MV-4-11 (cell line): ENCODE data around the gene PTCD3.

ENCODE experiments used
- DNase-seq: peaks from one replicate; lab custom pipeline; 2025; lab: John Stamatoyannopoulos, UW

PTCD3 gene

DNA sequence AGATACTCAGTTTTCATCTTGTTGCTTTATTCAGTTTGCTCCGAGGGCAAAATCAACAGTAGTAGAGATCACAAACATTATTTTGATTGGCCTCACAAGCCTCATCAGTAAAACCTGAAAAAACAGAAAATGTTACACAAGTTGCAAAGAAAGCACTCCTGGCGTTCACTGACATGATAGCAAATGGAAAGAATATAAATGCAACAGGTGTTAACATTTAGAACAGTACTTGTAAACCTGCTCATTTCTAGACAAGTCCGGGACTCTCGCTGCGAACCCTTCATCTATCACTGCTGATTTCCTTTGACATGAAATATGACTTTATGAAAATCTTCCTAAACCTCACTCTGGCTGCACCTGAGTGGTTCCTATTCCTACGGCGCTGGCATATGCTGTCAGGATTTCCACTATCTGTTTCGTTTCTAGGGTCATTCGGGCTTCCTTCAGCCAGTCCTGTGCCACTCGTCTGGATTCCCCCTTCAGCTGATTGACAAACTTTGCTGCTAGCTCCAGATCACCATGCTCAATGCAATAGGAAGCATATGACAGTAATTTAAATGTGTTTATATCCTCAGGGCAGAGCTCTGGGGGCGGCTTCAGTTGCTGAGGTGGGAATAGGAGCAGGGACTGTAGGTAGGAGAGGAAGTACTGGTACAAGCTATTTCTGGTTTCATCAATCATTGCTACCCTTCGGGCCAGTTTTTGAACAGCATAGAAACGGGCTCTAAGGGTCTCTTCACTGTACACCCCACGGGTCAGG lies 38.1 kb downstream of the PTCD3 start:
- no peak for DNase-seq

DNA sequence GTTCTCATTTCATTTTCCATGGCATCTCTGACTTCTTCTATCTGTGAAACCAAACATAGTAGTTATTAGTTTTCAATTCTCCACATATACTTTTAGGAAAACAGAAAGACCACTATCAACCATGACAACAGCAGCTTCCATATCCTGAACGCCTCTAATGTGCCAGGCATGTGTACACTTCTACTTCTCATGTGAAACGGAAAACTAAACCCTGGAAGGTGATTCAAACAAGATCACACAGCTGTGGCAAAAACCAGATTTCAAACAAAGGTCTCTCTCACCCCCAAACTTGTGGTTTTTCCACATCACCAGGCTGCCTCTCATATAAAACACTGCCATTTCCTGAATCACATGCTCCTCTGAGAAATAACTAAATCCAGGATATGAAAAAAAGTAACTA lies 41.8 kb downstream of the PTCD3 start:
- DNase-seq: no peak

DNA sequence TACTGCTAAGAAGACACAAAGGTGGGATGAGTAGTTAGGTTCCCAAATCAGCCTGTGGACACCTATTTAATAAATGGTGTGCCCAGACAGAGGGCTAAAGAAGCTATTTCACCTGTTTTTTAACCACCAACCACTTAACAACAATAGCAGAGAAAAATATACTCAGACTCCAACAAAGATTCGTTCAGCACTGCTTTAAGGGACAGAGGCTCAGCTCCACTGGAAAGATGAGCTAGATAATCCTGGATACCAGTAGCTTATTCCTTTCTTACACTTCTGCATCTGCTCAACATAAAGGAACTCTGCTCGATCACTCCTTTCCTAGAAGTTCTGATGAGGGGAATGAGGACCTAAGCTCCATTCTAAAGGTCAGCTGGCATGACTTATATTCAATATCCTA lies 44.5 kb downstream of the PTCD3 start:
- DNase-seq: no peak

DNA sequence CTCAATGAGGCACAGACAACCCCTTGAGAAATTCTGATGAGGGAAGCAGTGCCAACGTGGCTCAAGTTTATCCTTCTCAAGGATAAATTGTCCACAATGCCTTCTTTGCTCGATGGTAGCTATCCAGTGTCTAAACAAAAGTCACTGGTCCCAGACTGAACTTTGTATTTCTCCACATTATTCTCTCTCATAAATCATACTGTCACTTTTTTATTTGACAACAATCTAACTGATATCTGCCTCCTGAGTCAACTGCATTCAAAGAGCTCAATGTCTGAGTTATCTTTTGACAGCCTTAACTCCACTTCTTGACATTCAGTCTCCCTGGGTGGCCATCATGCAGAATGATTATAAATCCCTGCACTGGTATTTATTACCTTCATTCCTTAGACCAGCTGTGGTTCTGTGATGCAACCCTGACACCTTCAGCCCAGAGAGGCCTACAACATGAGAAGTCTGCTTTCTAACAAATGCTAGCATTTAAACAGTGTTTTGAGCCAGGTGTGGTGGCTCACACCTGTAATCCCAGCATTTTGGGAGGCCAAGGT lies 51.0 kb downstream of the PTCD3 start:
- no peak for DNase-seq

DNA sequence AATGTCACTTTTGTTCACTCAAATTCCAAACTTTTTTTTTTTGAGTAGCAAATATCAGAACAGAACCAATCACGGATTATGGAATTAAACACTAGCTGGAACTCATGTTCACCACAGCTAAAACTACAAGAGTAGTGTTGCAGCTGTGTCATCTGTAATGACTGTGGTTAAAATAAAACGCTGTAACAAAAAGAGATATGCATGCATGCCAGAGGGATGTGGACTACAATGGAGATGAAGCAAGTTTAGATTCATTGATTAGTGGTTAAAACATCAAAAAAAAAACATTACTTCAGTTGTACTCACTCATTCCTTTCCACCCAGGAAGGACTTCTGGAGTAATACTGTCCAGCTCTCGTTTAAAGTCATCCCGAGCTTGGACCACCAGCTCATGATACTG lies 52.3 kb downstream of the PTCD3 start:
- no peak for DNase-seq

DNA sequence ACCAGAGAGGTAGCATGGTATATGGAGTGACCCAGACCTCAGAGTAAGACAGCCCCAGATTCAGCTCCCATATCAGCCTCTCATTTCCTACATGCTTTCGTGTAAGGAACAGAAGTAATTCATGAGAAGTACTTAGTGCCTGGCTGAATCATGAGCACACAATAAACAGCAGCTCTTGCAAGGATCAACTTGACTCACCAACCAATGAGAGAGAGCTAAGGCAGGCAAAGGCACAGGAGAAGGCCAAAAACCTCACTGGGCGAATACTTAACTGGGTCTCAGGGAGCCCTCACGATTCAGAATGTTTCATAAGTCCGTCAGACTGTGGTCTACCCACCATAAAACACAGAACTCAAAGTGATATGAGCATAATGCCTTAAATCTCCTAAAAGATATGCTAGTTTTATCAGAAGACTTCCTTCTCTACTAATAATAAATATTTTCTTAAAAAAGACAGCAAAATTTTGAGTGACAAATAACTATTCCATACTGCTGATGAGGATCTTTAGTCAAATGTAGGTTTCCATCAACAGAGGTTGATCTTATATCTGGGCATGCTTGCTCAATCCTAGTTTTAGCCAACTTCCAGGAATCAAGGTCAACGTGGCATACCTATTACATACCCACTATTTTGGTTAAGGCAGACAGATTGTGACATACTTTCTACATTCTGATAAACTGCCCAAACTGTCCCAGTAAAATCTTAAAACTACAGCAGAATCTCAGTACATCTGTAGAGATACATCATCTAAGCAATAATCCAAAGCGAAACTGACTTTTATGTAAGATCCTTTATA lies 54.3 kb downstream of the PTCD3 start:
- DNase-seq: no peak

DNA sequence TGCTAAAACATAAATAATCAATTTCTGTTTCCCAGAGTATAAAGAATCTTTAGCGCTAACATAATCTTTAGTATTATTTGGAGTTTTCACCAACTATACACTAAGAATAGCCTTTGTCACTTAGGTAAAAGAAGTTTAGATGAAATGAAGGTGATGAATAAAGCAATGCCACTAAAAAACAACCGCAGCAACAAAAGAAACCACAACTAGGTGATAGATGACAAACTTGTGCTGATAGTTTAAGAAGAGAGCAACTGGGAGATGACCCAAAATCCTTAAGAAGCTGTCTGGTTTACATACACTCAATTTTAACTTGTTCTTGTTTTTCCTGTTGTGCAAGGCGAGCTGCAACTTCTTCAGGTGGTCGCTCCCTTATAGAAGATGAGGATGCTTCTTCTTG lies 64.4 kb downstream of the PTCD3 start:
- DNase-seq: no peak

DNA sequence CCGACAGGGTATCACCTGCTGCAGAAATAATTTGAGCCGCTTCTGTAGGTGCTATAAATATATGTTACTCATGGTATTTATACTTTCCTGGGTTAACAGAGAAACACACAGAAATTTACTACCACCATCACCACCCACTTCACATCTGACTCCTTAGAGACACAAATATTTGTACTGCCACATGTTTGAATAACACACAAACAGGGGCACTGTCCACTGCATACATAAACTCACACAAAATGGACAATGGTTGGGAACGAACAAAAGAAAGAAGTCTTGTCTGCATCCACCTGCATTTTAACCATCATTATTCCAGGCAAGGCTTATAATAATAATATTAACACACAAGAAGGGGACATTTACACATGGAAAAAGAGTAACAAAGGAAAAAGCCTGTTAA lies 65.3 kb downstream of the PTCD3 start:
- DNase-seq: no peak

DNA sequence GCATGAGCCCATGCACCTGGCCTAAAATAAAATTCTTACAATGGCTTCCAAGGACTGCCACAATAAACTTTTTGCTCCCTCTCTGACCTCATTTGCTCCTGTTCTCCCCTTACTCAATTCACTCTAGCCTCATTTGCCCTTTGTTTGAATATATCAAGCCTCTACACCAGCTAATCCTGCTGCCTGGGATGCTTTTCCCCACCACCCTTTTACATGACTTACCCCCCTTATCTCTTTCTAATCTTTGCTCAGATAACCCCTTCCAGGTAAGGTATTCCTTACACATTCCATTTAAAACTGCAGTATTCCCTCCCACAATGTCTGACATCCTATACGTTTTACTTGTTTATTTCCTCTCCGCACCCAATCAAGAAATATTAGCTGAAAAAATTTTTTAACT lies 66.6 kb downstream of the PTCD3 start:
- no peak for DNase-seq

DNA sequence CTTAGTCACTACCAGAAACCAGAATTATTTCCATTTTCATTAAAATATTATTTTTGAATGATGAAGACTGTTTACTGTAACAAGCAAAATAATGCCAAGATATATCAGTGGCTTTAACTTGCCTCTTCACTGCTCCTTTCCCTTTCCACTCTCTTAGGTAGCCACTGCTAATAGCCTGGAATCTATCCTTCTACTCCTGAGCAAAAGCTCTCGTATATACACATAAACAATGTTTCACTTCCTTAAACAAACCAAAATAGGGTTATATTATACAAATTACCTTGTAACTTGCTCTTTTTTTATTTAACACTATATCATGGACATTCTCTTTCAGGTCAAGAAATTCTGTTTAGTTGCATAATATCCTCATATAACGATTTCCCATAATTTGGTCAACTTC lies 68.4 kb downstream of the PTCD3 start:
- no peak for DNase-seq

DNA sequence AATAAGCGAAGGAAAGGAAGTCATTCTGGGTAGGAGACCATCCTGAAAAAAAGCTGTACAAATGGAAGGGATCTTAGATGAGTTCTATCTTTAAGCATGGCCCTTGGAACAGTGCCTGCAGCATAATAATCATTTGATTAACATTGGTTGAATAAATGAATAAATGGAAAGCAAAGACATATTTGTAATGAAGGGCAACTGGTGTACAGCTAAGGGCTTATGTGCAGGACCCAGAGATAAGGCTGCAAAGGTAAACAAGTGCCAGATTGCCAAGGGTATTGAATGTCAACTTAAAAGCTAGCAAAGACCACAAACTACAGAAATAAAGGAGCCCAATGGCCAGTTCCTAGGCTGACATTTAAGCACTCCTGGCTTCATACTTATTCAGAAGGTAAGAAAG lies 69.8 kb downstream of the PTCD3 start:
- no peak for DNase-seq

DNA sequence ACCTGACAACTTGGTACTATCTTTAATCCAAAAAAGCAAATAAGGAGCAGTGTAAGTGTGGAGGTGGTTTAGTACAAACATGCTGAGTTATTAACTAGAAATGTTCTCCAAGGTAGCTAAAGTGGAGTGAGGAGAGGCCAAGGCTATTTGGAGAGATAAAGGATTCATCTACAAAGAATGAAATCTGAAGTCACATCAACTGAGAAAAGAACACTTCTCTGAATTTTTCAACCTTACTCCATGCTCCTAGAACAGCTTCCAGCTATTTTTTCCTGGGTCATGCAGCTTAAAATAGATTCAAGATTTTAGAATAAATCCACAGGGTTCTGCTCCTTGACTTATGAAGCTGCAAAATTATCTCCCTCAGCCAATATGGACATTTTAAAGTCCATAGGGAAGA lies 70.6 kb downstream of the PTCD3 start:
- no peak for DNase-seq

DNA sequence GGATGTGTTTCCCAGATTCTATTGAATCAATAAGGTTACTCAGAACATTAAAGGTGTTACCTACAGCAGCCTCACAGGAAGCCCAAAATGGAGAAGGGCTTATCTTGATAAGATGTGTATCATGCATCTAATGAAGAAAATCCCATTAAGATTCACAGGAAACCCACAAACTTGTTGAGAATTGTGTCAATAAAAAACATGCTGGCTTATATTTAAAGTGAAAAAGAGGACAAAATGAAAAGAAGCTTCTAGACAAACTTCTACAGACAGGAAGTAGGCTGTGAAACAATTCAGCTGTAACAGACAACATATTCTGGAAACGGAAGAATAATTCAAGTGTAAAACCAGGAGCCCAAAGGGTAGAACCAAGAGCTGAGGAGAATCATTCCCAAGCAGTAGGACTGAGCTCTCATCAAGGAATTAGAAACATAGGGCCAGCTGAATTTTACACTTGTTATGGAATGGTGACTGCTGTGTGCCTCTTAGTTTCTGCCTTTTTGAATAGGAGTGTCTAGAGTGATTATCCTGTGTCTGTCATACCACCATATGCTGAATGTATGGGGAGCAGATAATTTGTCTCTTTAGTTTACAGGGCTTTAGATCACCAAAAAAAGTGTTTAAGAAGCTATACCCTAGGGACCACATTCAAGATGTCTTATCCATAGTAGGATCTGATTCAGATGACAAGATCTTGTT lies 79.6 kb downstream of the PTCD3 start:
- DNase-seq: no peak

DNA sequence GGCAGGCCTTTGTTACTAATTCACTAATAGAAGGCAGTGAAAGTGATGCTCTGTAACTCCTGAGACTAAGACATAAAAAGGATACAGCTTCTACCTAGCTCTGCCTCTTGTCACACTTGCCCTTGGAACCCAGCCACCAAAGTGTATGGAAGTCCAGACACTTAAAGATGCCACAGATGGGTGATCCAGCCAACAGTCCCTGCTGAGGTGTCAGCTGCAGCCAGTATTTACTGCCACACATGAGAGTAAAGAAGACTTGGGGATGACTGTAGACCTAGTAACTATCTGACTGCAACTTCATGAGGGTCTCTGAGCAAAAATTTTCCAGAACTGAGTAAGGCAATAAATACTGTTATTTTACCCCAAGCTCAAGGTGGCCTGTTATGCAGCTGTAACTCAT lies 80.4 kb downstream of the PTCD3 start:
- no peak for DNase-seq

DNA sequence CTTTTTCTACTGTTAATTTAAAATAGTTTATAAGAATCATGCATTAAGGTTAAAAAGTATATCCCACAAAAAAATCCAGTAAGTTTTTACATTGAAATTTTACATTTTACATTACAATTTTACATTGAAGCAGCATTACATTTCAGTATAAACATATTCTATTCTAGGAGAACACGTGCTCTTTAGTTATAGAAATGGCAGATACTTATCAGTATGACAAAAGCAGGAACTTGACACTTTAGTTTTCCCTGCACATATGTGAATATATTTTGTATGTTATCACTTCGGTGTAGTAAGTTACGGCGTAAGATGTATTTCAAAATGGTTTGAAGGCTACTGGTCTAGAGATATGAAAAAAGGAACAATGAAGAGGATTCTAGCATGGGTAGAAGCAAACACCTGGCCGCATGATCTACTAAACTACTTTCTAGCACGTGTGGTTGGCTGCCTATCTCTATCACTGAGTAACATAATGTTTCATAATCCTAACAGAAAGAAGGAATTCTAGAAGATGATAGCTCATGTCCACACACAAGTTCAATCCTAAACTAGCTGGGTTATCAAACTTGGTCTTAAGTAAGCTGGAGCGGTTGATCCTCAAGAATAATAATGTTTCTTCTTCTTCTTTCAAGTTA lies 83.9 kb downstream of the PTCD3 start:
- peak; percentile 46 for DNase-seq
